GM12864 (cell line): ENCODE data around the gene CPZ.

Source experiments
- DNase-seq: peaks from one replicate; pipeline ENCODE4 v3.0.0-alpha.2; 2011; ENCODE audit warnings: low read depth
- H3K4me3 ChIP-seq: 2 replicates; pipeline ENCODE4 v1.5.1; 2011; ENCODE audit warnings: mild to moderate bottlenecking, low read depth, low read length, control low read depth
- TF ChIP-seq, protein P1 (sequence below): IDR thresholded peaks from 2 replicates; pipeline ENCODE4 v1.5.1; 2011; ENCODE audit warnings: low read depth, mild to moderate bottlenecking, moderate library complexity, low read length, control low read depth, inconsistent platforms; ENCODE audit errors: missing control alignments

The CPZ gene

DNA sequence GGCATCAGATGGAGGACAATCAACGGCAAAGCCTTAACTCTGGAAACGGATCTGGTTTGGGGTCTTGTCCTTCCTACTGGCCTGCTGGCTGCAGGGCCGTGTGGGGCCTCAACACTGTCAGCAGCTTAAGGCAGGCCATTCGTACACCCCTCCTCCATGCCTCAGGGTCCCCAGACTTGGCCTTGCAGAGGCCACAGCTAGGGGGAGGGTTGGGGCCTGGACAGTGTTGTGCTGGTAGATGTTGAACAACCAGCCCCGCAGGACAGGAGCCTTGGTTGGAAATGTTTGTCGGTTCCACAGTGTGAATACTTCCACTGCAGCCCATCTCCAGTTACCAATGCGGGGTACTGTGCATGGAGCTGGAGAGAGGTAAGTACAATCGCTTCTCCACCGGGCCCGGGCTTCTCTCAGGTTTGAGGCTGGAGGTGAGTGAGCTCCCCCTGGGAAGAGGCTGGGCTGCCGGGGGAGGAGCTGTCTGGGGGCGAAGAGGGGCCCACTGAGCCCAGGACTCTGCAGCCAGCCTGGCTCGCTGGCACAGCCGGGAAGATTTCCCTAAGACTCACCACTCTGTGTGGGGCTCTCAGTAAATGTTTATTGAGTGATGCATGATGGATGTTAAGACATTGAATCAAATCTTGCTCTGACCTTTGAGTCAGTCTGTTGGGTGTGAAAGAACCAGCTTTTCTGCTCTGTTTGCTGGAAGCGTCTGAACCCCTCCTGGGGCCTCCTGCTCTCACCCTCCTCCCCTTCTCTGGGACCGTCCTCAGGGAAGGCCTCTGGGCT, 32.1 kb upstream of the CPZ start:
- TF ChIP-seq, protein P1, sequence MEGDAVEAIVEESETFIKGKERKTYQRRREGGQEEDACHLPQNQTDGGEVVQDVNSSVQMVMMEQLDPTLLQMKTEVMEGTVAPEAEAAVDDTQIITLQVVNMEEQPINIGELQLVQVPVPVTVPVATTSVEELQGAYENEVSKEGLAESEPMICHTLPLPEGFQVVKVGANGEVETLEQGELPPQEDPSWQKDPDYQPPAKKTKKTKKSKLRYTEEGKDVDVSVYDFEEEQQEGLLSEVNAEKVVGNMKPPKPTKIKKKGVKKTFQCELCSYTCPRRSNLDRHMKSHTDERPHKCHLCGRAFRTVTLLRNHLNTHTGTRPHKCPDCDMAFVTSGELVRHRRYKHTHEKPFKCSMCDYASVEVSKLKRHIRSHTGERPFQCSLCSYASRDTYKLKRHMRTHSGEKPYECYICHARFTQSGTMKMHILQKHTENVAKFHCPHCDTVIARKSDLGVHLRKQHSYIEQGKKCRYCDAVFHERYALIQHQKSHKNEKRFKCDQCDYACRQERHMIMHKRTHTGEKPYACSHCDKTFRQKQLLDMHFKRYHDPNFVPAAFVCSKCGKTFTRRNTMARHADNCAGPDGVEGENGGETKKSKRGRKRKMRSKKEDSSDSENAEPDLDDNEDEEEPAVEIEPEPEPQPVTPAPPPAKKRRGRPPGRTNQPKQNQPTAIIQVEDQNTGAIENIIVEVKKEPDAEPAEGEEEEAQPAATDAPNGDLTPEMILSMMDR: no peak
- H3K4me3 ChIP-seq: no peak overlapping the region
- DNase-seq: no peak

DNA sequence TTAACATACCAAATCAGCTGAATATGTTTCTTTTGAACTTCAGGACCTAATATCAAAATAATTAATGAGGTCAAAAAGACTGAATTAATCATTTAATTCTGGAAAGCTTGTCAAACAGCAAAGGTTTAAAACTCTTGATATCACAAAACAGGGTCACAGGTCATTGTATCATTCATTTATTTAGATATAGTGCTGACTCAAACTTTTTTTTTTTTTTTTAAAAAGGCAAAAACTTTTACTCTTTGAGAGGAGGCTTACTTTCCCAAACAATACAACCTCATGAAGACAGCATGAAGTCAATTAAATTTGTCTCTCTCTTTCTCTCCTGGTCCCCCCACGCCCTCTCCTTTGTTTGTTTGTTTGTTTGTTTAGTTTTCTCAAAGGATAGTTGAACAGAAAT, 28.0 kb upstream of the CPZ start:
- TF ChIP-seq, protein P1: no peak
- no peak overlapping the region for H3K4me3 ChIP-seq
- no peak for DNase-seq

- H3K4me3 ChIP-seq: no peak overlapping the region
- no peak for DNase-seq
- TF ChIP-seq, protein P1: no peak
Observed at GRCh38 chr4:8568068-8568668, 24.4 kb upstream of the CPZ start.

- no peak overlapping the region for H3K4me3 ChIP-seq
- no peak for DNase-seq
- TF ChIP-seq, protein P1: no peak
Observed at GRCh38 chr4:8570201-8570600, 22.4 kb upstream of the CPZ start.

DNA sequence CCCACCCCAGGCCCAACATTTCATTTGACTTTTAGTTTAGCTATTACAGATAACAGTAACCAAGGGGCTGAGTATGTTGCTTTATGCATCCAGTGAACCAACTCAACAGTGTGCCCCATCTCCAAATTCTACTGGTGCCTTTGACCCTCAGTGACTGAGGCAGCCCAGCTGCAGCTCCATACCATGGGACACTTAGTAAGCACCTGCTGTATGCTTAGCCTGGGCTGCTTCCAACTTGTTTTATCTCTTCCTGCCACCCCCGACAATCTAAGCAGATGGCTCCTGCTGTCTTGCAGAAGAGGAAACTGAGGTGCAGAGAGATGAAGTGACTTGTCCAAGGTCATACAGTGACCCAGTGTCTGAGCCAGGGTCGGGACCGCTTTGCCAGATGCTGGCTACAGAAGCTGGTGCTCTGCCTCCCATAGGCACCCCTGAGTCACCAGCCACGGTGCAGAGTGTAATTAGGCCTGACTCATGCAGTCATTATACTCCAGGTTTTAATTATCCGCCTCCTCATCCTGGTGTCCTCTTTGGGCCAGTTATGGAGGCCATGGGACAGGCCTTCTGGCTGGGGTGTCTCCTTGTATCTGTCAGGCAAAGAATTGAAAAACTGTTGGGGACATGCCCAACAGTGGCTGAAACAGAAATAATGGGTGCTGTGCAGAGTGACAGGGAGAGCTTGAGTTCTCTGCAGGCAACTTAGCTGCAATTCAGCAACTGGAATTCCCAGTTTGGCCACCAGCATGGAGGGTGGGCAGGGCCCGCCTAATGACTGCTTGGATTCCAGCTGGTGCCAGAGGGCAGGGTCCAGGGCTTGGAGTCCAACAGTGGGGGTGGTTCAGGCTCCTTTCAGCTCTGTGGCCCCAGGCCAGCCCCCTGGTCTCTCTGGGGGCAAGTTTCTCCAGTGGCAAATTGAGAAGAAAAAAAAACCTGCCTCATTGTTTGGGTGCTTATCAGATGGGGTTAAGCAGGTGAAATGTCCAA, 20.6 kb upstream of the CPZ start:
- TF ChIP-seq, protein P1: no peak
- DNase-seq: no peak
- H3K4me3 ChIP-seq: no peak overlapping the region

- H3K4me3 ChIP-seq: no peak overlapping the region
- TF ChIP-seq, protein P1: no peak
- no peak for DNase-seq
Observed at GRCh38 chr4:8573266-8573665, 19.3 kb upstream of the CPZ start.
